ENCODE results near the gene KAZN. TPM values are rescaled to one million over a fixed set of nuclear protein-coding genes. Genes with fewer than 3 reads are reported as not detected.

KAZN gene
- total and polyA plus RNA-seq, 3 donors from 2014 or later: 12.1 to 14.6 (median 13.8) TPM

- no peak for DNase-seq
- H3K27ac ChIP-seq: no peak overlapping the region
- 86 to 88% methylated on average over 15 of the region's 15 CpGs for WGBS, 2 donors
- H3K4me1 ChIP-seq: no peaks in the 10 kb centered on the region
- intact Hi-C loops (cut with DNase I; ENCODE audit: low total_unique reads): no loop called here
- H3K4me3 ChIP-seq: no peak overlapping the region
- no peak for TF ChIP-seq CTCF (IDR thresholded peaks at IDR 0.05)
- no peak for TF ChIP-seq POLR2A (IDR thresholded peaks at IDR 0.05)
- H3K9me3 ChIP-seq: no peaks in the 10 kb centered on the region
- H3K27me3 ChIP-seq: no peaks in the 10 kb centered on the region
- no peaks in the 10 kb centered on the region for H3K36me3 ChIP-seq (ENCODE audit: low read depth, missing control alignments)
These were observed 286.2 kb downstream of the KAZN start for GRCh38 chr1:14884614-14885175.

- no peaks in the 10 kb centered on the region for H3K9me3 ChIP-seq
- no peaks in the 10 kb centered on the region for H3K4me1 ChIP-seq
- no peaks in the 10 kb centered on the region for H3K27me3 ChIP-seq
- TF ChIP-seq POLR2A (IDR thresholded peaks at IDR 0.05) (no peak), CTCF (IDR thresholded peaks at IDR 0.05) (no peak)
- H3K36me3 ChIP-seq (ENCODE audit: low read depth, missing control alignments): no peaks in the 10 kb centered on the region
- H3K4me3 ChIP-seq: no peak overlapping the region
- H3K27ac ChIP-seq: no peak overlapping the region
- WGBS, 2 donors: 86 to 95% methylated on average over 5 of the region's 5 CpGs
- intact Hi-C loops (cut with DNase I; ENCODE audit: low total_unique reads): no loop called here
- DNase-seq: no peak
These were observed 288.6 kb downstream of the KAZN start for GRCh38 chr1:14887044-14887566.

- no peaks in the 10 kb centered on the region for H3K4me1 ChIP-seq
- H3K27ac ChIP-seq: no peak overlapping the region
- intact Hi-C loops (cut with DNase I; ENCODE audit: low total_unique reads): no loop called here
- WGBS, 2 donors: 78 to 83% methylated on average over 13 of the region's 13 CpGs
- no peaks in the 10 kb centered on the region for H3K36me3 ChIP-seq (ENCODE audit: low read depth, missing control alignments)
- H3K9me3 ChIP-seq: no peaks in the 10 kb centered on the region
- no peak overlapping the region for H3K4me3 ChIP-seq
- no peak for TF ChIP-seq POLR2A (IDR thresholded peaks at IDR 0.05)
- no peak for TF ChIP-seq CTCF (IDR thresholded peaks at IDR 0.05)
- DNase-seq: no peak
- H3K27me3 ChIP-seq: no peaks in the 10 kb centered on the region
These were observed 289.4 kb downstream of the KAZN start for GRCh38 chr1:14887764-14888350.

GRCh38 chr1:14888374-14888773 lies 289.9 kb downstream of the KAZN start:
- Histone ChIP-seq H3K27me3 (no peaks in the 10 kb centered on the region), H3K4me1 (no peaks in the 10 kb centered on the region), H3K9me3 (no peaks in the 10 kb centered on the region), H3K36me3 (ENCODE audit: low read depth, missing control alignments) (no peaks in the 10 kb centered on the region), H3K4me3 (no peak overlapping the region), H3K27ac (no peak overlapping the region)
- WGBS, 2 donors: 86 to 89% methylated on average over 10 of the region's 10 CpGs
- no peak for TF ChIP-seq POLR2A (IDR thresholded peaks at IDR 0.05)
- no peak for TF ChIP-seq CTCF (IDR thresholded peaks at IDR 0.05)
- intact Hi-C loops (cut with DNase I; ENCODE audit: low total_unique reads): no loop called here
- DNase-seq: no peak

Data from testis (tissue), 3 donors.